ENCODE results near the gene ATP8A2.

Gene ATP8A2

DNA sequence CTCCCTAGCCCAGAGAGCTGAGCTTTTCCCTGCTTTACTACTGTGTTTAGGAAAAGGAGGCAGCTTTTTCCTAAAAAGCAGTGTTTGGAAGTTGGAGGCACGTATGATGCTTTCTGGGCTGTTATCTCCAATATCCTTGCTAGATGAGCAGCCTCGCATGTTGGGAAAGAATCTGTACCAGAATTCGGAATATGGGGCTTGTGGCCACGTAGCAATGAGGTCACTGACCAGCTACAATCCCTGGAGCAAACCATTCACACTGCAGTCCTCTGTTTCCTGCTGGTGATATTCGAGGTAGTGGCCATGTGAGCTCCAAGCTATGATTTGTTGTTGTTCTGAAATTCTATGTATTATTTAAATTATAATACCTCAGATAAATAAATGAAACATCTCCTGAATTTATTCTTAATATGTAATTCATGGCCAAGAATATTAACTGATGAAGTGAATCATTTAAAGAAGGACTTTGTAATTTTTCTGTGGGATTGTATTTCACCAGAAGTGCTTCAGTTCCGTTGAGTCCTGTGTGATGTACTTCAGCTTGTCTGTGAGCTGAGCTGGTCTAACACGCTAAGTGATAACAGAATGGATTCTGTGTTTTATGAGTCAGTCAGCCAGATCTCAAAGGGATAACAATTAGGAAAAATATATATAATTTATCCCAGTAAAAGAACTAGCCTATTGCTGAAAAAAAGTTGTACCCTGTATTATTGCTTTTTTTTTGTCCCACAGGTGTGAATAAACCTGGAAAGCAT is 360.5 kb downstream of the ATP8A2 start:
- DNase-seq (ENCODE audit: low read depth) = no peak

DNA sequence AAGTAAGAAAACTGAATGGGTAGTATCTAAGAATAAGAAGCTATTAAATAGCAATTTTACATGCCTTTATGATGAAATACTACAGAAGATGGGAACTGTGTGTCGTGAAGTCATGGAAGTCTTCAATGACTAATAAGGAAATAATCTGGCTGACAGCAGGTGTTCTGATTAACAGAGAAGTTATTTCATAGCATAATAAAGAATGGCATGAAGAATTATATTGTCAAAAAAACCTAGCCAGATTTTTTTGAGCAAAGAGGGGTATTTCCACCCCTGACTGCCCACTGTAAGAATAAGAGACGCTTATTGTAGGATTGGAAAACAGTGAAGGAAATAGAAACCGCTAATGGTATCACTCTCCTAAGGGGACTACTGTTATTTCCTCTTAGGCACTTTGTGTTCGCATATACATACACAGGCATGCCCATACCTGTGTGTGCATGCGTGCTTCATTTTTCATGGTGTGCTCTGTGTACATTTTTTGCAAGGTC is 361.3 kb downstream of the ATP8A2 start:
- no peak for DNase-seq (ENCODE audit: low read depth)

DNA sequence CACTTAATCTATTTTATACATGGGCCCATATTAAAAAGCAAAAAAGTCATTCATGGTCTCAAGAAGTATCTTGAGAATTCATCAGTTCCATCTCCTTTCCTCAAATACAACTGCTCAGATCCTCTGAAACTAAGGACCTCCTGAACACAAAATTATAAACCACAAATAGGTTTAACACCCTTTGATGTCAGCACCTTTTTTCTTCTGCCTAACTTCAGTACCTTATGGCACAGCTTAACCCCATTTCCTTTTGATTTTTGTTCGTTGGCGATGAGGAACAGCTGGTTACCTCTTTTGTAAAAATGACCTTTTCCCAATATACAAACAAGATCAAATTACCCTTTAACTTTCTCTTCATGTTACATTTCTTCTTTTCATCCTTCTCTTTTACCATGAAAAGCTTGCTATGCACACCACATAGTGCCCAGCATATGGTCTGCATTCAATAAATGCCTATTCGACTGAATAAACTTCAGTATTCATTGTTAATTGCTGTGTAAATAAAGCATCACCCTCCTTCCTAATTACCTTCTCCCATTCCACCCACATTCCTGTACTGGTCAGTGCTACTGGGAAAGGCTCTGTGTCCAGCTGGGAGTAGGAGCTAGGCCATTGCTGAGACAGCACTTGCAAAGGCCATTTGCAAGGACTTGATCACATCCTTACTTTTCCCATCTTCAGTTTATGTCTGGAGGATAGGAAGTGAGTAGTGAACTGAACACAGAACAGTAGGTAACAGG is 362.1 kb downstream of the ATP8A2 start:
- DNase-seq (ENCODE audit: low read depth) = no peak

- no peak for DNase-seq (ENCODE audit: low read depth)
These were observed 366.8 kb downstream of the ATP8A2 start for GRCh38 chr13:25738342-25739196.

- no peak for DNase-seq (ENCODE audit: low read depth)
These were observed 367.6 kb downstream of the ATP8A2 start for GRCh38 chr13:25739376-25739775.

GRCh38 chr13:25741796-25742195 is 370.0 kb downstream of the ATP8A2 start:
- no peak for DNase-seq (ENCODE audit: low read depth)

- DNase-seq (ENCODE audit: low read depth) = no peak
These were observed 370.4 kb downstream of the ATP8A2 start for GRCh38 chr13:25742220-25742619.

GRCh38 chr13:25743421-25743820 is 371.6 kb downstream of the ATP8A2 start:
- no peak for DNase-seq (ENCODE audit: low read depth)

GRCh38 chr13:25744178-25744577 is 372.4 kb downstream of the ATP8A2 start:
- DNase-seq (ENCODE audit: low read depth) = no peak

GRCh38 chr13:25746131-25746530 is 374.4 kb downstream of the ATP8A2 start:
- DNase-seq (ENCODE audit: low read depth) = no peak

- DNase-seq (ENCODE audit: low read depth) = no peak
These were observed 381.3 kb downstream of the ATP8A2 start for GRCh38 chr13:25752957-25753551.

- DNase-seq (ENCODE audit: low read depth) = no peak
These were observed 382.2 kb downstream of the ATP8A2 start for GRCh38 chr13:25753976-25754375.

GRCh38 chr13:25756251-25756650 is 384.5 kb downstream of the ATP8A2 start:
- DNase-seq (ENCODE audit: low read depth) = no peak

DNA sequence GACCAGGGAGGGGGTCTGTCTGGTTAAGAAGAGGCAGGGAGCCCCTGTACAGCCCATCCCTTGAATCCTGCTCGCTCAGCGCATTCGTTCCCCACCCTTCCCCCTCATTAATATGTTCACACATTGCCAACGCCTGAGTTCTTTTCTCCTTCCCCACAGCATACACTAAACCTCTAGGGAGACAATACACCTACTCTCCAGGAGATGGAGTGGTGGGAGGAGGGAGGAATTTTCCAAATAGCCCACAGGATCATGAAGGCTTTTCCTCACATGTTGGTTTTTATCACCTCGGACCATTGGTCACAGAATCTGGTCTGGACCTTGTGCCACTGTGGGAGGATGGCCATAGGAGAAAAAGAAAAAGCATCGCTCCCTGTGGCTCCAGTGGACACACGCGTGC is 385.1 kb downstream of the ATP8A2 start:
- no peak for DNase-seq (ENCODE audit: low read depth)

- no peak for DNase-seq (ENCODE audit: low read depth)
These were observed 389.3 kb downstream of the ATP8A2 start for GRCh38 chr13:25761041-25761440.

- DNase-seq (ENCODE audit: low read depth) = no peak
These were observed 390.5 kb downstream of the ATP8A2 start for GRCh38 chr13:25762281-25762680.

GRCh38 chr13:25762795-25763377 is 391.1 kb downstream of the ATP8A2 start:
- DNase-seq (ENCODE audit: low read depth) = no peak

- no peak for DNase-seq (ENCODE audit: low read depth)
These were observed 392.6 kb downstream of the ATP8A2 start for GRCh38 chr13:25764378-25764777.

GRCh38 chr13:25765266-25765665 is 393.5 kb downstream of the ATP8A2 start:
- no peak for DNase-seq (ENCODE audit: low read depth)

DNA sequence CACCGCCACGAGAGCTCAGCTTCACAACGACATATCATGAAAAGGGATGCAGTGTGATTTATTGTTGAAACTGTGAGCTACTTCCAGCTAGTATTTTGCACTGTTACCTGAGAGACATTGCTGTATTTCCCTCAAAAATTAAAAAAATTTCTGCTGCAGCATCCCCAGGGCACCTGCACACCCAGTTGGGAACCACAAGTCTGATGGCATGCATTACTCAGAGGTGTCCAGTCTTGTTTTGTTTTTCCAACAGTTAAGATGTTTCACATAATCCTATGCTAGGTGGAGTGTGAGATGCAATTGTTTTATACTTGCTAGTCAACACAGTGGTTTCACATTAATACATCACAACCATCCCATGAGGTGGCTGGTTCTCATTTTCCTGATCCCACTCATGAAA is 394.8 kb downstream of the ATP8A2 start:
- no peak for DNase-seq (ENCODE audit: low read depth)

GRCh38 chr13:25766991-25767390 is 395.2 kb downstream of the ATP8A2 start:
- DNase-seq (ENCODE audit: low read depth) = no peak

DNA sequence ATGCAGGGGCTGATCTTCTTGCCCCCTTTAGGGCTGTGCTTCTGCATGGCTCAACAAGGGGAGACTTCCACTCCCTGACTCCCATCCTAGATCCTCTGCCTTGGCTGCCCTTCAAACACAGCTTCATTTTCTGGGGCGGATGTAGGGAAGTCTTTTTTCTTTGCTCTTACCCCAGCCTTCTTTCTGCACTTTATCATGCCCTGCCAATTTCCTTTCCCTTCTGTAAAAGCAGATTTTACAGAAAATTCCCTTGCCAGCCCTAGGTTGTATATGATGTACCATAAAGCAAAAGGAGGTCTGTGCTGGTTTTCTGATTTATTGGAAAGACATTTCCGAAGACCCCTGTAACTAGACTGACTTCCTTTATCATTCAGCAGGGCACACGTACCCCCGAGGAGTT is 396.6 kb downstream of the ATP8A2 start:
- no peak for DNase-seq (ENCODE audit: low read depth)

Data from activated T-cell treated with anti-CD3 and anti-CD28 coated beads for 48 hours (primary cell).